GM21825 (cell line): Measurements from ENCODE around the gene RALGPS1.

Experiments used
- ATAC-seq: cut with Tn5 transposase; IDR thresholded peaks from one replicate; pipeline ENCODE4 v1.9.1; 2021; ENCODE audit warnings: mild to moderate bottlenecking, moderate library complexity; ENCODE audit not compliant: unreplicated experiment

RALGPS1 gene

DNA sequence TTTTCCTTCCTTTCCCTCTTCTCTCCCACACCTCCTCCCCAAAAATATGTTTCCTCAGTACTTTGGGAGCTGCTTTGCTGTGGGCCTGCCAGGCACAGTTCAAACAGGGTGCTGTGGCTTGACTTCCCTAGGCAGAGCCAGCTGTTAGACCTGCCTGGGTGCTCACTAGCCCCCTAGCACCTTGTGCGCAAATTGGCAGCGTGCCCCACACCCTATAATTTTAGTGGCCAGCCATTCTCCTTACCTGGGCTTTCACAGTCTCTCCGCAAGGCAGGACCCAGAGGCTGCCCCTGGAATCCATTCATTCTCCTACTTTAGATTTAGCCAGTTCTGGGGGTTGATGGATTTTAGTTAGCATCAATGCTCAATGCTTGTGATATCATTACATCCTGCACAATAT, 135.6 kb downstream of the RALGPS1 start:
- ATAC-seq = no peak

DNA sequence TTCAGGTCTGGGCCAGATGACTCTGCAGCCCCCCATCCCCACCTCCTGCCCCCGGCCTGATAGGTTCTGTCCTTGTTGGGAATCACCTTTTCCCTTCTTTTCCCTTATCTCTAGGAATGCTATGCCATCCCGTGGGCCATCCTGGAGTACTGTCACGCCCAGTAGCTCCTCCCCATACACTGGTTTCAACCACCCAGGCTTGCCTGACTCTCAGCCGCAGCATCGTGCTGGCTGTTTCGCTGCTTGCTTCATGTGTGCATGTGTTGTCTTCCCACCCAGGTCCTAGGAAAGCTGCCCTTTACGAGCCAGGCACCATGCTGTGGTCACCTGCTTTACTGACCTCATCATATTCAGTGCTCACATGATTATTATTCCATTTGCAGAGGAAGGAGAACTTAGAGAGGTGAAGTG, 136.0 kb downstream of the RALGPS1 start:
- ATAC-seq = no peak

DNA sequence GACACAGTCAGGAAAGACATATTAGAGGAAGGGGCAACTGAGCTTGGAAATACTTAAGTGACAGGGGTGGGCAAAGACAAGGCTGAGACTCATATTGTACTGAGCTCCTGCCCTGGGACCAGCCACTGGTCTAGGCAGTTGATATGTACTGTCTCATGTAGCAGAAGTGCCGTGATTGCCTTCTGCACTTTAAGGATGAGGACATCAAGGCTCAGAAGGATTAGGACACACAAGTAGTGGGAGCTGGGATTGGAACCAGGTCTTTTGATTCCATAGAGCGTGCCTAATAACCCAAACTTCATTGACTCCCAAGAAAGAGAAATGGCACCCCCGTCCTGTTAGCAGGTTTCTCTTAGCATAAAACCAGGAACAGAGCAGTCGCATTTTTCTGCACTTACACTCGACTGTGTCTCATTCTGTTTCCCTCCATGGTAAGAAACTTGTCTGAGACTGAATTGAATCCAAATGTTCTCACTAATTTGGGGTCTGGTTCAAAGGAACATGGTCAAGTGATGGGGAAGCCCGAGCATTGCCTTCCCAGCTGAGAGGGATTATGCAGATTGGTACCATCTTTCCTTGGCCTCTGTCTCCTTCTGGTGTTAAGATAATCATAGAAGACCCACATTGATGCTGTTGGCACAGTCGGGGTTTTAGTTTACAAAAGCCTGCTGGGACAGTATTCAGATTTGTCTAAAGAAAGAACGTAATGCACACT, 137.5 kb downstream of the RALGPS1 start:
- no peak for ATAC-seq

DNA sequence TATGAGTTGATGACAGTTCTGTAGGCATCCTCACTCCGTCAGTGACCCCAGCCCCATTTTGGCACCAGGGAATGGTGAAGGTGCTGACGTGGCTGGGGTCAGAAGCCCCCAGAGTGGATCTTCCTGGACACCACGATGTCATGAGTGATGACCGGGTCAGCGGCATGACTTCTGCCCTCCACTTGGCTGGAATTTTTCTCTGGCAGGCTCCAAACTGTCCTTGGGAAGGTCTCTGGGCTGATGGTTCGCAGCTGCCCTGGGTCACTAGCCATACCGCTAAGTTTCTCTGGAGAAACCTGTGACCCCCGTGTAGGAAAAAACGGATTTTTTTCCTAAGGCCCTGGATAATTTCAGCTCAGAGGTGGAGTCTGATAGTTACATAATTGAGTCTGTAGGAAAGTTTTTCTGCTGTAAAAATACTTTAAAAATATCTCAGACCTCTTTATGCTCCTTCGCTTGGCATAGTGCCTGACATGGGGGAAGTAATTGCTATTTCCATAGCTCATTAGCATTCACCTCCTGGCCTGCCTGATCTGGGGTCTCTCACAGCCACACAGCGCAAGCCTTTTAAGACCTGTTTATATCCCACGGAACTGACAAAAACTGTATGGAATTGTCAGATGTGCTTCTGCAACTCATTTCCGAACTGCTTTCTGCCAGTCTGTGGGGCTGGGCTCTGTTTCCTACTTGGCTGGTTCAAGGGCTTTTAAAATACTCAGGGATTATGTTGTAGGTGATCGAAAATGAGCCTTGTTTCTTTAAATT, 138.7 kb downstream of the RALGPS1 start:
- ATAC-seq = no peak

DNA sequence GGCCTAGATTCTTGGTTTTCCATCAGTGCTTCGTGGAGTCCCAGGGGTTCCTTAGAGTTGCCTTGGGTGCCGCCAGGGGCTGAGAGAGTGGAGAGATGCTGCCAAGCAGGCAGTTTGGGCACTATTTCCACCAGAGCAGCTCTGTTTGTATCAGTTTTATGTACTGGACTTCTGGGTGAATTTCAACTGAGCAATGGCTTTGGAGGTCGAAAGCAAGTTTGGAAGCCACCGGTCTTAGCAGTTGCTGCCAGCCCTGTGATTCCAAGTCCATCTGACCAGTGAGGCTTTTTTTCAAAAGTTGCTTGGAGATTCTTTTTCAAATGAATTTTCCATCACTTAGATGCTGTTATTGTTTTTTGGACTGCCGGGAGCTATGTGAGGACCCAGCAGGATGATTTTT, 139.4 kb downstream of the RALGPS1 start:
- ATAC-seq = no peak

DNA sequence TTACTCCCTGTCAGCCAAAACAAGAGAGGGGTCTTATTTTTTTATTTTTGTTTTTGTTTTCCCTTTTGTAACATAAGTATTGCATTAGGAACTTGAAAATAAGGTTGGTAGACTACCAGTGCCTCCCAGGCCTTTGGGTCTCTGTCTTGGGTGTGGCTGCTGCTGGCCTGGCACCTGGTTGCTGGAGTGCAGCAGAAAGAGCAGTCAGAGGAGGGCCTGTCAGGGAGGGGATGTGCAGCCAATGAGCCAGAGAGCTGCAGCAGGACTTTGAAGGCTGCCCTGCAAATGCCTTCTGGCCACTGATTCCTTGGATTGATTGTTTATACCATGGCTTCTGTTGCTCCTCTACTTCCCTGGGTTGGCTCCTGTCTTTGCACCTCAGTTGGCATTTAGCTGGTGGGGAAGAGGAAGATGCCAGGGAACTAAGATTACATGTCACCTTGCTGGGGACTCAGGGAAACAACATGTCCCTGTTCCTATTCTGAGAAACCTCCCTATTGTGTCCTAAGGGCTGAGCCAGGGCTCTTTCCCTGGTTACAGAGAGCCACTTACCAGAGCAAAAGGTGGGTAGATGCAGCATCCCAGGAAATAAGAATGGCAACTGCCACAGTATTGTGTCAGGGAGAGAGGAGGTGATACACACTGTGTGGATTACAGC, 141.3 kb downstream of the RALGPS1 start:
- no peak for ATAC-seq

DNA sequence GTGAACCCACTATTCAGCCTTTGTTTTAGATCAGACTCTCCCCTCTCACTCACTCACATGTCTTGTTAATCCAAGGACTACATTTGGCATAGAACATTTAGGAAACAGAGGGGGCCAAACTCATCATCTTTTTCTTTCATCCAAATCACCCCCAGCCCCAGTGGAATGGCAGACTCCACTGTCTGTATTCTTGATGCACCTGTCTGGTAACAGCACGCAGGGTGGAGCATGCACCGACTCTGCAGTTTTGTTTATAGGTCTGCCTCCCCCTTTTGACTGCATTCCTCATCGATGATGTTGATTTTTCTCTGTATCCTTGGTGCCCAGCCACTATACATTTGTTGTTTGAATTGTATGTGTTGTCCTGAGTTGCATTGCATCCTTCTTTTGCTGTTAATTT, 141.9 kb downstream of the RALGPS1 start:
- ATAC-seq = no peak

DNA sequence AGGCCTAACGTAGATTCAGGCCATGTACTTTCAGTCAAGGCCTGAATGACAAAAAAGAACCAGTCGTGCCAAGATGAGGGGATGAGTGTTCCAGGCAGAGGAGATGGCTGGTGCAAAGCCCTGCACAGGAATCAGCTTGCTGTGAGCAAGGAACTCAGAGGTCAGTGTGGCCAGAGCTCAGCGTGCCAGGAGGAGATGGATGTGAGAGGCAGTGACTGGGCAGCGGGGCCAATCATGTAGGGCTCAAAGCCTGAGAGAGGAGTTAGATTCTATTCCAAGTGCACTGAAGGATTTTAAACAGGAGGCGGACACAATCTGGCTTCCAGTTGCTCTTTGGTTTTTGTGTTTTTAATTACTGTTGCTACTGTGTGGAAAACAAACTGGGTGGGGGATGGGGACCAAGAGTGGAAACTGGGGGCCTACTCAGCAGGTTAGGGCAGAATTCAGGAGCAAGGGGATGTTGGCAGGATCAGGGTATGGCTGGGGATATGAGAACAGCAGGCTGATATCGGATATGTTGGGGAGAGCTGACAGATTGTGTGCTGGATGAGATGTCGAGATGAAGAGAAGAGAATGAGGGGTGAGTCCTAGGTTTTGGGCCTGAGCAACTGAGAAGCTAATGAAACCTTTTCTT, 143.5 kb downstream of the RALGPS1 start:
- no peak for ATAC-seq

DNA sequence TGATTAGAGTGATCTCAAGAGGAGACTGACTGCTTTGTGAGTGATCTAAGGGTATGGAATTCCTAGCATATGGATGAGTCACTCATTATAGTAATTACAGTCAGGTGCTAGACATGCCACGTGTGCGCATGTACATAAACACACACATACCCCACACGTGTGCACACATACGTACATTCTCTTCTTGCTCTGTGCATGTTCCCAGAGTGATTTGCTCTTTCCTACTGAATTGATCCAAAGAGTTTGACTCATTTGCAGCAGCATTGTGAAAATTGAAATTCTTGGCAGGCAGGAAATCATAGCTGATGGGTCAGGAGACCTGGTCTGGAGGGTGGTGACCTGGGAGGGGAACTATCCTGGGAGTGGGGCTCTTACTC, 144.1 kb downstream of the RALGPS1 start:
- ATAC-seq = no peak

DNA sequence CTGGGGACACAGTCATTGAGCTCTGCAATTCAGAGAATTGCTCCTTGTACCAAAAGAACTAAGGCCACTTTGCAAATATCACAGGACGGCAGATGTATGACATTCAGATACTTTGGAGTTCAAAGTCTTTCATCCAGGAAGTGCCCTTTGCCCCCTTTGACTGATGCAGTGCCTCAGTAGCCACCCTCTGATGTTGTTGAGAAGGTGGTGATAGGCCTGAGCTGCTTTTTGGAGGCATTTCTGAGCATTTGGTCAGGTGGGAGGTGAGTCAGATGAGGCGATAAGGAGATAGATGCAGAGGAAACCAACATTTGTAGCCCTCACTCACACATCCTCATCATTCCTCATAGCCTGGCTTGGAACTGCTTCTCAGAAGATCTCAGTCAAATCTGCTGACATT, 144.4 kb downstream of the RALGPS1 start:
- no peak for ATAC-seq

DNA sequence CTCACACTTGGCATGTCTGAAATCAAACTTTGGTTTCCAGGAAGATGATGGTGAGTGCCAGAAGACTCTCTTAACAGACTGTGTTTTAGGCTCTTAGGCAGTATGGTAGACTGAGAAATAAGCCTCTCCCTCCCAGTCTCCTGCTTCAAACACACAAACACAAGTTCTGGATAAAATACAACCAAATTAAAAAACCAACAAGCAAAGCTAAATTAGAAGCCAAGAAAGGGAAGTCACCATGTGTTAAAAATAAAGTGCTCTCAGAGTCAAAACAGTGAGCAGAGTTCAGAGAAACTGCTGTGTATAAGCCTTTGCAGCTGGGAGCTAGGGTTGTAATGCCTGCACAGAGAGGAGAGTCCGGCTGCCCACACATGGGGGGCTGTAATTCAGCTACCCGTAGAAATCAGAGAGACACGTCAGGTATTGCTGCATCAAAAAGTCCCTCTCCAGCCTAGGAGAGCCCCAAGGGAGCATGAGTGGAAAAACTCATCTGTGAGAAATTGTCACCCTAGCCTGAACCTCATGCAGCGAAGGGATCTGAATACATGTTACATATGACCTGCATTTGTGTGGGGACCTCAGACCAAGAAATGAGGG, 145.3 kb downstream of the RALGPS1 start:
- no peak for ATAC-seq

DNA sequence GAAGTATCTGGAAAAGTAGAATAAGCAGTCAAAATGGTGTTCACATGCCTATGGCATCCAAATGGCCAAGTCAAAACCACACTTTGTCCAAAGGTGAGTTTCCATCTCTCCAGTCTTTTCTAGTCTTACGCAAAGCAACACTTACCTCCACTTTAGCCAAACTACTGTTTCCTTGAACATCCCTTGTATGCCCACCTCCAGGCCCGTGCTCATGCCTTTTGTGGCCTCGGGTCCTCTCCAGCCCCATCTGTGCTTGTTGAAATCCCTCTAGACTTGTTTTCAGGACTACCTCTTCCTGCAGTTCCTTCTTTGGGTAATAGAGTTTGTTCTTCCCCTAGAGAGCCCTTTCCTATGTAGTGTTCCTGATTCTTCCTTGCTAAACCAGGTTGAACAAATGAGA, 146.8 kb downstream of the RALGPS1 start:
- no peak for ATAC-seq

DNA sequence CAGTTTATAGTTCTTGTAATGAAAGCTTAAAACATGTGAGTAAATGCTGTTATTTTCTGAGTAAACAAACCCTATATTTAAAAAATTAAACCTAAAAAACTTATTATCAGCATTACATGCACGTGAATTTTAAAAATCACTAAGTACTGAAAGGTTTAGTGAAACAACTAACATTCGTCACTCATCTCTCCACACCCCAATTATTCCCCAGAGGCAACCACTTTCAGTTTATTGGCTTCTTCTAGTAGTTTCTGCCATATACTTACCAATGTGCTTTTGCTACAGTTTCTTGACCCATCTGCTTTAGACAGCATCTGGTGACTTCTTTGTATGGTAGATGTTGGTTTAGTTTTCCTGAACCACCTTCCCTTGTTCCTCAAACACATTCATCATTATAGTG, 149.8 kb downstream of the RALGPS1 start:
- no peak for ATAC-seq

DNA sequence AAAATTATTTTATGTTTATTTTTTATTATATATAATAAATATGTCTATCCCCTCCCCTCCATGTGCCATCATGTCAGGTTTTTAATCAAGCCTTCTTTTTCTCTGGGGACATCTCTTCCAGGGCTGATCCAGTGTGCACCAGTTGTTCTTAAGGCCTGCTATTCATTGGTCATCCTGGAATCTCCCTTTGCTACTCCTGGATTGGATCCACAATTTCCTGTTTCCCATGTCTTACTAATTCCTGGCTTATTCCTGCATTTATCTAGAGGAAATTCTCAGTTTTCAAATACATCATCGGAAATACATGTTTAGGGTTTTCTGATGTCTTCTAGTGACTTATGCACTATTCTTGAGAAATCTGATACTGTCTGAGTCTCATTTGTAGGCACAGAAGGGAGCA, 151.0 kb downstream of the RALGPS1 start:
- ATAC-seq = no peak

DNA sequence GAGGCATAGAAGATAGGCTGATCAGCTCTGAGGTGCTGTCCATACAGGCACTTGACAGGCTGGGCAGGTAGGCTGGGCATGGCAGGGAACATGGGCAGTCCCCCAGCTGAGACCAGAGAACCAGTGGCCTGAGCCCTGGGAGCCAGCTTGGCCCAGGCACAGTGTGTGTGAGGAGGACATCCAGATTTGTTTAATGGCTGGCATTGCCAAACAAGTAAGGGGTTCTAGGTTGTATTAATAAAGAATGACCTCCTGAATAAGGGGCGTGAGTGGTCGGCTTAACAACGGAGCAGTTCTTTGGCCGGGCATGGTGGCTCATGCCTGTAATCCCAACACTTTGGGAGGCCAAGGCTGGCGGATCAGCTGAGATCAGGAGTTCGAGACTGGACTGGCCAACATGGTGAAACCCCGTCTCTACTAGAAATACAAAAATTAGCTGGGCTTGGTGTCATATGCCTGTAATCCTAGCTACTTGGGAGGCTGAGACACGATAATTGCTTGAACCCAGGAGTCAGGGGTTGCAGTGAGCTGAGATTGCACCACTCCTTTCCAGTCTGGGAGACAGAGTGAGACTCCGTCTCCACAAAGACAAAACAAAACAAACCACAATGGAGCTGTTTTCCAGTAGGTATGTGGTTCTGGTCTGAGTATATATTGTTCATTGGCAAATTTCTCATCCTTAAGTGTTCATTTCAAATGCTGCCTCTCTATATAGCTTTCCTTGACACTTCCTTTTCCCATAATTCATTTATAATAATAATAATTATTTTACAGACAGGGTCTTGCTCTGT, 151.7 kb downstream of the RALGPS1 start:
- no peak for ATAC-seq

DNA sequence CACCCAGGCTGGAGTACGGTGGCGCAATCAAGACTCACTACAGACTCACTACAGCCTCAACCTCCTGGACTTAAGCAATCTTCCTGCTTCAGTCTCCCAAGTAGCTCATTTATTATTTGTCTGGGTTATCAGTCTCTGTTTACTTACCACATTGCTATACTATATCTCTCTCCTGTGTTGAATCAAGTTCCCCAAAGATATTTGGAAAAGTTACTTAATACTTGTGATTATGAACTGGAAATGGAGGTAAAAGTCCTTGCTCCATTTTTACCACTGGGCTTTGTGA, 152.2 kb downstream of the RALGPS1 start:
- no peak for ATAC-seq

DNA sequence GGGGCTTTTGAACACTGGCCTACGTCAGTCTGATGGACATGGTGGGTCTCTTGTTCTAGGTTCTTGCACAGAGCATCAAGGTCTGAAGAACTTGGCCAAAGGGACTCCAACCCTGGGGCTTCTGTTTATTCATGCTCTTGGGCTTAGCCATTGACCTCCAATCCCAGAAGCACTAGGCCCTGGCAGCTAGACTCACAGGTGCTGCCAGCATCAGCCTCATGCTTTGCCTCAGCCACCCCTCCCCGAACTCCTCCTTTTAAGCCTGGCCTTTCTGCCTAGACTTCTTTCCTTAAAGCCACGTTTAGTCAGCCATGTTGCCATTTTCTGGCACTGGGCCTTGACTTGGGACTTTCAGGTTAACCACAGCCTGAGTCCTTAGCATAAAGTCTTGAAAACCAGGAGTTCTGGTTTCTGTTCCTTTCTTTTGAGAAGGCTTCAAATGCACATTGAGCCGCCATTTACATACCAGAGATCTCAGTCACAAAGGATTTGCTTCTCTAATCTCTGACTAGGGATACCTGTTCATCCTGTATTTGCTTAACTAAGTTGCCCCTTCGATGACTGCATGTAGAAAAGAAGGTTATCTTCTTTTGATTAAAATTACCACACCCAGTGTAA, 153.1 kb downstream of the RALGPS1 start:
- no peak for ATAC-seq

DNA sequence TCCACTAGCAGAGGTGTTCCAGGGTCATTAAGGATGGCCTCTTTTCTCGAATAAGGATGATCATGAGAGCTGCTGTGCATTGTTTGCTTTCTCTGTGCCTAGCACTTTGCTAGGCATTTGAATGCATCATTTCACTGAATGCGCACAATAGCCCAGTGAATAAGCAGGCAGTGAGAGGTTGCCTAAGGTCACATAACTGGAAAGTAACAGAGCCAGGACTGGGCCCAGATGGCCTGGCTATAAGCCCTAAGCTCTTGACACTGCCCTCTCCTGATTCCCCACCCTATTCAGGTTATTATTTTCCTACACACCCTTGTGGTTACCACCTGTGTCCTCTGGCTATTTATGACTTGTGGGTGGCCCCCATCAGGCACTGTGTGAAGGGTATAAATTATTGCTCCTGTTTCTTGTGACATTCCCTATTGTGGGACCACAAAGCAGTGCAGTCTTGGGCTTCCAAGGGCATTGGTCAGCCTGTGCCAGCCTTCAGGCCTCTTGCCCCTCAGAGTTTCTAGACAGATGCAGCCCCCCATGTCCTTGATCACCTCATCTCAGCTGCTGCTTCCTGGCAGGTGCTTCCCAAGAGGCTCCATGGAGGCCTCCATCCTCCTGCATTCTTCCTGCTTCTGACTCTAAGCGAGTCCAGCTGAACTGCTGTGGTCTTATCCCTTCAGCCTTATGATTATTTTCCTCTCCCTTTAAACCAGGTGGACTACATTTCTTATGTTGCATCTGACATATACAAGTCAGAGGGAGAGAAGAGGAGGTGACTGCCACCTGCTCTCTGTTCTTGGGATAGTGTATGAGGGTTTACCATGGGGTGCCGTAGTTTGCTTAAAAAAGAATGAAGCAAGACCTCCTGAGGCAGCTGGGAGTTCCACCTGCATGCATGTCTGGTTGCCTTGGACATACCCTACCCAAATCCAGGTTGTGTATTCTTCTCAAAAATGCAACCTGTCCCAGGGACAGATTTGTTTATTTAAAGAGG, 160.3 kb downstream of the RALGPS1 start:
- no peak for ATAC-seq
